HepG2 (cell line): Measurements from ENCODE around the gene SRPRB.

ENCODE experiments used
- CHD4 ChIP-seq: fragments of 200-600 bp; sonication (generic); IDR thresholded peaks from 2 replicates; pipeline ENCODE4 v1.7.0; 2017; ENCODE audit warnings: mild to moderate bottlenecking, low read length, borderline replicate concordance
- IRX3 ChIP-seq: sonication (generic); formaldehyde crosslinking; IDR thresholded peaks from 2 replicates; pipeline ENCODE4 v1.8.1; 2023; ENCODE audit warnings: mild to moderate bottlenecking, low read depth, missing genetic modification reagents, borderline replicate concordance
- ZBTB7B ChIP-seq: sonication (generic); formaldehyde crosslinking; IDR thresholded peaks from 2 replicates; pipeline ENCODE4 v1.4.0; 2020; ENCODE audit warnings: missing genetic modification reagents
- ZFP37 ChIP-seq: sonication (generic); formaldehyde crosslinking; IDR thresholded peaks from 2 replicates; pipeline ENCODE4 v1.4.0; 2020; ENCODE audit warnings: missing genetic modification reagents, borderline replicate concordance
- ZNF615 ChIP-seq: sonication (generic); formaldehyde crosslinking; IDR thresholded peaks from 2 replicates; pipeline ENCODE4 v1.5.0; 2020; ENCODE audit warnings: mild to moderate bottlenecking, missing genetic modification reagents, borderline replicate concordance
- TF ChIP-seq, protein P1 (sequence below): sonication (generic); formaldehyde crosslinking; IDR thresholded peaks from 2 replicates; pipeline ENCODE4 v1.8.0; 2022; ENCODE audit warnings: mild to moderate bottlenecking, missing genetic modification reagents, moderate library complexity

DNA sequence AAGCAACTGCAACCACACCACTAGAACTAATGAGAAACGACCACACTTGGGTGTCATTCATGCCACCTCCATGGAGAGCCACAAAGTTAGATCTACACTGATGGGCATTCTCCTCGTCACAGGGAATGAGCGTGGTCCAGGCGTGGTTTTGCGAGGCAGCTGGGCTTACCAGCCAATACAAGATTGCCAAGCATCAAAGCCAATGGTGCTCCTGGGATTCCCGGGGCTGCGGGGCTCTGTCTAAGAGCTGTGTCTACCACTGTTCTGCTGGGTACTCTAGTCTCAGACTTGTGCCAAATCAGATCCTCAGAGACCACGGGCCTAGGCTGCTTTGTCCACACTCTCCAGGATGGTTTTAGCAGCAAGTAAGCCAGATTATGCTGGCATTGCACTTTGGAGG, 46.3 kb downstream of the SRPRB start:
- TF ChIP-seq IRX3: no peak
- TF ChIP-seq ZFP37 (CRISPR knock-in tag): no peak
- TF ChIP-seq ZNF615 (CRISPR knock-in tag): no peak
- no peak for TF ChIP-seq ZBTB7B (CRISPR knock-in tag)
- no peak for TF ChIP-seq CHD4
- TF ChIP-seq, protein P1, sequence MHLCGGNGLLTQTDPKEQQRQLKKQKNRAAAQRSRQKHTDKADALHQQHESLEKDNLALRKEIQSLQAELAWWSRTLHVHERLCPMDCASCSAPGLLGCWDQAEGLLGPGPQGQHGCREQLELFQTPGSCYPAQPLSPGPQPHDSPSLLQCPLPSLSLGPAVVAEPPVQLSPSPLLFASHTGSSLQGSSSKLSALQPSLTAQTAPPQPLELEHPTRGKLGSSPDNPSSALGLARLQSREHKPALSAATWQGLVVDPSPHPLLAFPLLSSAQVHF (CRISPR knock-in tag): no peak
